Renal cortical epithelial cell (primary cell): ENCODE data around the gene SALL4. TPM values are rescaled to one million over a fixed set of nuclear protein-coding genes. Genes with fewer than 3 reads are reported as not detected.
"Not testable (repeated sequence)": the region's sequence is repeated elsewhere in the genome, so short reads cannot be mapped to it uniquely, and the experiment has no call there.

Experiments used
- DNase-seq: peaks from one replicate; pipeline ENCODE4 v3.0.0-alpha.2; 2011; ENCODE audit warnings: low read depth
- total RNA-seq: library from RNA; depleted of rRNA; stranded (reverse); fragments of >200 nt; gene quantifications from 2 replicates; pipeline ENCODE4 v1.2.3, GENCODE V29; 2014

The SALL4 gene
- total RNA-seq, 1 donor from 2014 or later: 0.15 TPM

- not testable (repeated sequence) for DNase-seq
These were observed 64.1 kb downstream of the SALL4 start for GRCh38 chr20:51738261-51738660.

DNA sequence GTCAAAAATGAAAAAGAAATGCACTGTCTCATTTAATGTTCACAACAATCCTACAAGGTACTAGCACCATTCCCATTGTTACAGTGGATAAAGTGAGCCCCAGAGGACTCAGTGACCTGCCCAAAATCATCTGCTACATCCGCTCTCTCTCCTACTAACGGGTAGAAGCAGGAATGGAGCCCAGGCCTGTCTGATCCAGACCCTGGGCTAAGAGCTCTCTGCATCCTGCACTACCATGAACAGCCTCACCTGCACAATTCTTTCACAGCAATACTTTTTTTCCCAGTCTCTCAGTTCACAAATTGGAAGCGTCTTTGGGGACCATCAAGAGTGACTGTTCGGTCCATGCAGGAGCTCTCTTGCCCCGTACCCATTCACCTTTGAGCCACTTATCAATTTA lies 65.4 kb downstream of the SALL4 start:
- DNase-seq: no peak

- DNase-seq: no peak
These were observed 66.4 kb downstream of the SALL4 start for GRCh38 chr20:51735728-51736600.

GRCh38 chr20:51734876-51735720 lies 67.2 kb downstream of the SALL4 start:
- DNase-seq: no peak

GRCh38 chr20:51733070-51733469 lies 69.3 kb downstream of the SALL4 start:
- DNase-seq: no peak

Other genes with a start within 250 kb of the SALL4 start
- gene ATP9A, start 34.1 kb downstream of the SALL4 start, total RNA-seq: 33.0 and 60.6 TPM in 2 replicates